ENCODE data around the gene DOCK1. TPM values are rescaled to one million over a fixed set of nuclear protein-coding genes. Genes with fewer than 3 reads are reported as not detected.

DOCK1 gene
- total RNA-seq, 1 donor from 2014 or later: 52.7 TPM

DNA sequence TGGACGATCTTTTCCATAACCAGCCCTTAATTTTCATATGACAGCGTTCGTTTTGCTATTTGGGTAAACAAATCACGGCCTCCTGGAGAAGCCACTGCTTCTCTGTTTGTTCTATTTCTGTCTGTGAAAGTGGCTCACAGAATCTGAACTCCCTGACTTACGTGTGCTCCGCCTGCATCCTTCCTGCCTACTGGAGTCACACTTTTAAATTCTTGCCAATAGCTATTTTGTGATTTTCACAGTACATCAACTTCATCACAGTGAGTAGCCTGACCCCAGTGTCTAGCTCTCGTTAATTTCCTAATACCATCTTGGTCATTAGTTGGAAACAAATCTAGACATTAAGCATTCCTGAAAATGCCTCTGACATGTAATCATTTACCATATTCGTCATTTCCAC lies 594.9 kb downstream of the DOCK1 start:
- no peak overlapping the region for H3K9ac ChIP-seq (ENCODE audit: low read depth in 1 of 3, low read length in 3 of 3)
- H3K9me3 ChIP-seq (ENCODE audit: control insufficient read depth in 3 of 3, low read length in 3 of 3): peaks cover 0 to 4% (median 0%) of the 10 kb centered on the region in 3 donors
- no peaks in the 10 kb centered on the region for H3K36me3 ChIP-seq (ENCODE audit: control insufficient read depth in 3 of 3, insufficient read depth in 3 of 3, low read length in 3 of 3)
- no peak overlapping the region for H3K4me3 ChIP-seq (ENCODE audit: low read length in 3 of 3)
- H3K4me1 ChIP-seq (ENCODE audit: control insufficient read depth in 3 of 3, insufficient read depth in 3 of 3, low read length in 3 of 3): peaks cover 0 to 2% (median 0%) of the 10 kb centered on the region in 3 donors
- no peak overlapping the region for H3K27ac ChIP-seq (ENCODE audit: low read depth, low read length)
- H3K27me3 ChIP-seq (ENCODE audit: control insufficient read depth in 3 of 3, insufficient read depth in 3 of 3, low read length in 3 of 3): peaks cover 4 to 16% (median 8%) of the 10 kb centered on the region in 3 donors

Other genes with a start within 250 kb of the DOCK1 start
- gene C10orf90, start 234.7 kb upstream of the DOCK1 start, total RNA-seq: under 0.01 TPM